NCI-H446 treated with DMSO at 0.1 percent for 48 hours (cell line): ENCODE measurements around the gene MXD4.
A peak's percentile ranks its signal among the peaks of the same experiment; 100 is the strongest.
"Not testable (repeated sequence)": the region's sequence is repeated elsewhere in the genome, so short reads cannot be mapped to it uniquely, and the experiment has no call there.

Source experiments
- DNase-seq: peaks from one replicate; lab custom pipeline; 2025; lab: John Stamatoyannopoulos, UW

Gene MXD4

DNA sequence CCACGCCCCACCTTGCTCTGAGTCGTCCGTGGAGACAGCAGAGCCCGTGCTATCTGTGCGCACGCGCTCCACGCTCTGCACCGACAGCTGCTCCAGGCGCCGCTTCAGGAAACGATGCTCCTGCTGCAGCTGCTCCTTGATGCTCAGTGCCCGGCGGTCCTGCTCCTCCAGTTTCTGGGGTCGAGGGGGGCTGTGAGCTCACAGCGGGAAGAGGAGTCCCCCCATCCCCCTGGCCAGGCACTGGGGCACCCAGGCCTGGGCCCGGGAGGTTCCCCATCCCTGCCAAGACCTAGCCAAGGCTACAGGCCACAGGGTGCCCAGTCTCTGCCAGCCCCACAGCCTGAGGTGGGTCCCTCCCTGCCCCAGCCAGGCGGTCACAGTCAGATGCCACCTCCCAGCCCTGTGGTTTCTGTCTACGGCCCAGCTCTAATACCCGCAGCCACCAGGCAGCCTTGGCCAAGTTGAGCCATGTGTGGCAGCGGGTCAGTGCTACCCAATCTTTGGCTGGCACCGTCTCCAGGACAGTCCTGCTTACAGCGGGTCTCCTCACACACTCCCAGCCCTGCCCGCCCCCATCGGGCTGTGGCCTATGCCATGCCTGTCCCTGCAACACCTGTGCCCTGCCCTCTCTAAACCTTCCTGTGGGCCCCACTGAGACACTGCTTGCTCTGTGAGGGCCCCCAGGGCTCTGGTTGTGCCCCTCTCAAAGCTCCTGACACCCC, 10.7 kb downstream of the MXD4 start:
- DNase-seq, result no peak

DNA sequence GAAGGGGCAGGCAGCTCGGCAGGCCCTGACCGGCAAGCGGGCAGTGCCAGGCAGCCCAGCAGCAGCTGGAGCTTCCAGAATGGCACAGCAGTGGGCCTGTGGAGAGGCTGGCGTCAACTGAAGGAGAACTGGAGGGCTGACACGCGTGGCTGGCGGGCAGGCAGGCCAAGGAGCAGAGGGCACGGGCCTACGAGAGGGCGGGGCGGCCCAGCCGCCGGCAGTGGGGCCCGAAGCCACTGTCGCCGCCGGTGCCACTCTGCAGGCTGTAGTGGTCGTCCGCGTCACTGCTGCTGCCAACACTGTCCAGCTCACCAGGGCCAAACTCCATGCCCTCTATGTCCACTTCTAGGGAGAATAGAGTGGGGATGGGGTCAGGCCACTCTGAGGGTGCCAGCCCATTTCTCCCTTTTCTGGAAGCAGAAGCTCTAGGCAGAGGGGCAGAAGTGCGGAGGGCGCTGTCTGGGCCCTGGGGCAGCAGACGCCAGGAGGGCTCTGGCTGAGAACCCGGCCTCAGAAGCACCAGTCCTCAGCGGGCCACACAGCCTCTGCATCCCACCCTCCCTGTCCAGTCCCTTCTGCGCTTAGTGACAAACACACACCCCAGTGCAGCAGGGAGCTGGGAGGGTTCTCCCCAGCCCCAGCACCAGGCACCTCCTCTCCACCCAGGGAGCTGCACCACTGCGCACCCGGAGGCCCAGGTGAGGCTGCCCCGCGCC, 11.4 kb downstream of the MXD4 start:
- DNase-seq, result no peak

DNA sequence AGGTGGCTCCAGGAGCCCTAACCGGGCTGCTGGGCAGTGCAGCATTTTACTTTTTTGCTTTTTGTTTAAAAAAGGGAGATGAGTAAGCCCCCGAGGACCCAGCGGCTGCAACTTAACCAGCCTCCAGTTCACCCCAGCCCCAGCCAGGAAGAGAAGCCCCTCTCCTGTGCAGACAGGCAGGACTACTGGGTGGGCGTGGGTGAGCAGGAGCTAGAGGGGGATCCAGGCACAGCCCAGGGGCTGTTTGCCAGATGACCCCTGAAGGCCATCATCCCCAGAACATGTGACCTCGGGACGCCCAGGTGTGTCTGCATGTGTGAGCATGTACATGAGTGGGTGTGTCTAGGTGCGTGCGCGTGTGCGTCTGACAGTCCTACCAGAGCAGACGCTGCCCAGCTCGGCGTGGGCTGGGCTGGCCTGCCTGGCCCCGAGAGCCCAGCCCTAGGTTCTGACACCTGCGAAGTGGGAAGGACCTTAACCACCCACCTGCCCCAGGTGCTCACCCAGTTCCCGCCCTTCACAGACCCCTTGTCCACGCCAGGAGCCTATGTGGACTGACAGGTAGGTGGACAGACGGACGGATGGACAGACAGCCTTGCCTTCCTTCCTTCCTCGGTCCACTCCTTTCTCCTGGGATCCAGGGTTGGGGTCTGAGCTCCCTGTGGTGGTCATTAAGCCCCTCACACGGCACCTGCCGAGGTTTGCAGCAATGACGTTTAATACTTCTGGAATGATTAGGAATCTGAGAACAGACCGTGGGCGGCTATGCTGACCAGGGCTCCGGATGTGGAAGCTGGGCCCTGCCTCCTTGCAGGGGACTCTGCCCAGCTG, 12.2 kb downstream of the MXD4 start:
- no peak for DNase-seq

DNA sequence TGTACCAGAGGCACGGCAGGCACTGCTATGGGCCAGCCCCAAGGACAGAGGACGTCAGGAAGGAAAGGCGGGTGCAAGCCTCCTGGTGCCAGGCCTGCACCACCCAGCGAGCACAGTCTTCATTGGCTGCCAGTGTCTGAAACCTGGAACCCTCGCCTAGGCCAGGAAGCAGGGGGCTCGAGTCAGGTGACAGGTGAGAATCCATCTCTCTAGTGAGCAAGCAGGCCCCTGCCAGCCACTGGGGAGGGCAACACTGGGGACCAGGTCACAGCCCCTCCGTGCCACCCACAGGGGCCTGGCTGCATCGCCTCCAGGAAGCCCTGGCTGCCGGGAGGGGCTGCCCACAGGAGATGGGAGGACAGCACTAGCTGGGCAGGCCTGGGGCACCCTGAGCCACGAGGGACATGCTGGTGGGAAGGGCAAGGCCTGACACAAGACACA, 13.1 kb downstream of the MXD4 start:
- no peak for DNase-seq

DNA sequence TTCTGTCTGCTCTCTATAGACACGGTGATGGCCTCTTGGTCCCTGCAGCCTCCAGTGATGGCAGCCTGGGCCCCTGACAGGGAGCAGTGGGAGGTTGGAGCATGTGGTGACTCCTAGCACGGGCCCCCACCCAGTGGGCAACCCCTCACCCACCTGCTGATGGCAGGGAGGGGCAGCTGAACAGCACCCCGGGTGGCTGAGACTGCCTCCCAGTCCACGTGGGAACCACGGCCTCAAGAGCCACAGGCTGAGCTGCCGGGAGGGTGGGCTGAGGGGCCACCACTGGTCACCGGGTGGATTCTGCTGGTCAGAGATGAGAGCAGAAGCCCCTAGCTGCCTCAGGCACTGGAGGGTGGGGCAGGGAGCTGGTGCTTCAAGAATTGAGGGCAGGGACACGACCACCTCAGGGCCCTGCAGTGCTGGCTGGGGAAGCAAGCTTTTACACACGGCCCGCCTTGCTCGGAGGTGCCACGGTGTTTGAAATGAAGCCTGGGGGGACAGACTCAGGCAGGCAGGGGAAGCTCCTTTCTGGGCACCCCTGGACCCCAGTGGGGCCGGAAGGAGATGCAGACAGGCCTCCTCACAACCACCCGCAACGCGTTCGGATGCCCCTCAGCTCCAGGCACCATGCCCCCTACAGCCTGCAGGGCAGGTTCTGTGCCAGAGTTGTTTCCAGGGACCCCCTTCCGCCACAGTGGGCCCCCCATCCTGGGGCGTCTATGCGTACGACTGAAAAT, 13.7 kb downstream of the MXD4 start:
- no peak for DNase-seq

DNA sequence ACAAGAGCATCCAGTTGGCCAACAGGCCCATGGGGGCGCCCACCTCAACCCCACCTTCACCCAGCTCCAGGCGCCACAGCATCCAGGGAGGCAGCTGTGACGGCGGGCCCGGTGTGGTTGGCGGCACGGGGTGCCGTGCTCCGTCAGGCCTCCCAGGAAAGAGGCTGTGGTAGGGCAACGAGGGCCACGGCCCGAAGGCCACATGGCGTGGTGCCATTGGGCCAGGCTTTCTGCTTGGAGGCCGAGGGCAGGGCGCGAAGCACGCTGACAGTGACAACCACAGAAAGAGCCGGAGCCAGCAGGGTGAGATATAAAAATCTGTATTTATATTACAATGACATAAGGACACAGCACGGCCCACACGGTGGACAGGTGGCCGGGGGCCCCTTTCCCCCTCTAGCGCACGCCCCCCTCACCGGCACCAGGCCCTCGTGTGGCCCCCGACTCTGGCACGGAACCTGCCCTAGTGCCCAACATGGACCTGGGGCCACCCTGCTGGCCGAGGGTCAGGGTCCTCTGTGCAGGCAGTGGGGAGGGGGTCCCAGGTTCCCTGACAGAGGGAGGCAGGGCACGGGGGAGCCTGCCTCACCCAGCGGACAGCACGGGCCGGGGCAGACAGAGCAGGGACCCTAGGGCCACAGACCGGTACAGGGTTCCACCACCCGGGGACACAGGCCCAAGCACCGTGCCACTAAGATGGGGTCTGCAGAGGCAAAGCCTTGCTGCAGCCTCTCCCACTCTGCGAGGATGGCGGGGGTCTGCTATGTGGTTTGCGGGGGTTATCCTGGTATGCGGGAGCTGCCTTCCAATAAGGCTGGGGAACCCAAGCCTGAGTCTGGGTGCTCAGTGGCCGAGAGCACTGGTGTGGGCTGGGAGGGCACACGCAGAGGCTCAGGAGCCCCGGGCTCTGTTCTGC, 14.5 kb downstream of the MXD4 start:
- no peak for DNase-seq

DNA sequence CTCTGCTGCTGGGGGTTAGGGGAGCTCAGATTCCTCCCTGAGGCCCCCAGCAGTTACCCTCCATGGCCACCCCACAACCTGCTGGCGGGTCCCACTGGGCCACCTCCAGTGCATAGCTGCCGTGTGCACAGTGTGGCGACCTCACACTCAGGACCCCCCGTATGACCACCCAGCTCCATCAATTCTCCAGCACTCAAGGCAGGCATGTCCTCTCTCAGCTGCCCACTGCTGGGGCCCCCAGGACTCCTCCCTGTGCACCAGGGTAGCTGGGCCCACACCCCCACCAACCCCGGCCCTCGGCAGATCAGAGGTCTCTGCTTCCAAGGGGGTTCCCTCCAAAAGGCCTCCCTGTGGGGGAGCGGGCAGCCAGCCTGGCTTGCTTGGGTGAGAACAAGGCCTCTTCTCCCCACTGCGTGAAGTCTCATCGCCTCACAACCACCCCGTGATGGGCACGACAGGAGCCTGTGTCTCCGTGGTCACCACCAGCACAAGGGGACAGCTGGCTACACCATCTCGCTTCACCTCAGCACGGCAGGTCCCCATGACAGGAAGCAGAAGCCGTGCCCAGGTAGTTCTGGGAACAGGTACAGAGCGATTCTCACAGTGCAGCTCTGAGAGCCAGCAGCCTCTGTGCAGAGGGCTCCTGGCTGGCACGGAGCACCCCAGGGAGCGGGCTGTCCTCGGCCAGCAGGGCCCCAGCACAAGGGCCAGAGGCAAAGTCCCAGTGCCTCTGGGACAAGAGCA, 15.4 kb downstream of the MXD4 start:
- DNase-seq, result no peak

DNA sequence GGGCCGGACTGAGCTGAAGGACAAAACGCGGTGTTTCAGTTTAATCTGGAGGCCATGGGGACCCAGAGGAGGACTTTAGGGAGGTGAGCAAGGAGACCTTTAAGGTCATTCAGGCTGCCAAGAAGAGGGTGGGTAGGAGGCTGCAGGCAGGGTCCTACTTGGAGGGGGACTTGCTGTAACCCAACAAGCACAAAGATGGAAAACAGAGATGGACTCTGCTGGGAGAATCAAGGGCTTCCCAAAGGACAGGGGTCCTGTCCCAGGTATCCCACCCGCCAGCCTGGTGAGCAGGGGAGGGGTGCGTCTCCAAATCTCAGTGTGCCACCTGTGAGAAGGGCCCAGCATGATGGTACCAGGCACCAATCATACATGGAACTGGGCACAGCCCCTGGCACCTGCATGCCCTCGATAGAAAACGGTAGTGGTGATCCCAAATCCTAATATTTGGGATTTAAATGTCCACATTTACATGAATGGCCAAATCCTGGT, 16.1 kb downstream of the MXD4 start:
- no peak for DNase-seq

DNA sequence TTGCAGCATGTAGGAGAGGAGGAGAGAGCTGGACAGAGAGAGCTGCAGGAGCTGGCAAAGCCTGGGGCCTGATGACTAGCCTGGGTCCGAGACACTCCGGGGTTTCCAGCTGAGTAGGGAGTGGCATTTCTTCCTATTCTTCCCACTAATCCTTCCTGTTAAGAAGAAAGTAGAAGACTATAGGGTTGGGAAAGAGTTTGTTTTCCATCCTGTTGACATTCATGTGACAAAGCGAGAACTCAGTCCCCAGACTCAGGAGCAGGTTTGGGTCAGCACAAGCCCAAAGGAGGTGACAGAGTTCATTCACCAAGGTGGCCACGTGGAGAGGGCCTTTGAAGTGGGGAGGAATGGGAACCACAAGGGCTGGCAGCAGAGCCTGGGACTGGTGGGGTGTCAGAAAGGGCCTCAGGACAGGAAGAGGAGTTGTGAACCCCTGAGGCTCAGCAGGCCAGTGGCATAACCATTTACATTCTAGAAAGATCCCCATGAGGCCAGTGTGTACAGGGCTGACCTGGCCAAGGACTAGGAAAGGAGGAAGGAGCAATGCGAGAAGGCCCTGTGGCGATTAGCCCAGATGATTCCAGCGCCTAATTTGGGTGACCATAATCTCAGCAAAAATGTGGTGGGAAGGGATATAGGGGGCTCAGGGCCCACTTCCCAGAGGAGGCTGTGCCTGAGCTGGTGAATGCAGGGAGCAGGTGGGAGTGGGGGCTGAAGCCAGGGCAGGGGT, 16.7 kb downstream of the MXD4 start:
- DNase-seq, result no peak

DNA sequence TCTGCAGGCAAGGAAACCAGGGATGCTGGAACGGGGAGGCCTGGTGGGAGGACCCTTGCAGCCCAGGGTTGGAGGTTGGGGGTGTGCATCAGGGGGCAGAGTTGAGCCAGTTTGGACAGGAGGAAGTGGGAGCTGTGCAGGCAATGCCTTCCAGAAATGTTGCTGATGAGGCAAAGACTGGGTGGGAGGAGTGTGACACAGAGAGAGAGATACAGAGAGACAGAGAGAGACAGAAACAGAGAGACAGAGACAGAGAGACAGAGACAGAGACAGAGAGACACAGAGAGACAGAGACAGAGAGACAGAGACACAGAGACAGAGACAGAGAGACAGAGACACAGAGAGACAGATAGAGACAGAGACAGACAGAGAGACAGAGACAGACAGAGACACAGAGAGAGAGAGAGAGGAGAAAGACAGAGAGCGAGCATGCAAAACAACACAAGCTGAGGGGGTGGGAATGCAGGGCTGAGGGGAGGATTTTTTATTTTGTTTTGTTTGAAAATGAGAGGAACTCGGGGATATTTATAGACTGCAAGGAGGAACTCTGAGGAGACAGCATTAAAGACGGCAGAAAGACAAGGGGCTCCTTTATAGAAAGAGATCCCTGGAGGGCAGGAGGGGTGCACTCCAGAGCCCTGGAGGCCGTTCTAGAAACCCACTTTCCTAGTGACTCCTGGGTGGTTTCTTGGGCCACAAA, 18.1 kb downstream of the MXD4 start:
- no peak for DNase-seq

DNA sequence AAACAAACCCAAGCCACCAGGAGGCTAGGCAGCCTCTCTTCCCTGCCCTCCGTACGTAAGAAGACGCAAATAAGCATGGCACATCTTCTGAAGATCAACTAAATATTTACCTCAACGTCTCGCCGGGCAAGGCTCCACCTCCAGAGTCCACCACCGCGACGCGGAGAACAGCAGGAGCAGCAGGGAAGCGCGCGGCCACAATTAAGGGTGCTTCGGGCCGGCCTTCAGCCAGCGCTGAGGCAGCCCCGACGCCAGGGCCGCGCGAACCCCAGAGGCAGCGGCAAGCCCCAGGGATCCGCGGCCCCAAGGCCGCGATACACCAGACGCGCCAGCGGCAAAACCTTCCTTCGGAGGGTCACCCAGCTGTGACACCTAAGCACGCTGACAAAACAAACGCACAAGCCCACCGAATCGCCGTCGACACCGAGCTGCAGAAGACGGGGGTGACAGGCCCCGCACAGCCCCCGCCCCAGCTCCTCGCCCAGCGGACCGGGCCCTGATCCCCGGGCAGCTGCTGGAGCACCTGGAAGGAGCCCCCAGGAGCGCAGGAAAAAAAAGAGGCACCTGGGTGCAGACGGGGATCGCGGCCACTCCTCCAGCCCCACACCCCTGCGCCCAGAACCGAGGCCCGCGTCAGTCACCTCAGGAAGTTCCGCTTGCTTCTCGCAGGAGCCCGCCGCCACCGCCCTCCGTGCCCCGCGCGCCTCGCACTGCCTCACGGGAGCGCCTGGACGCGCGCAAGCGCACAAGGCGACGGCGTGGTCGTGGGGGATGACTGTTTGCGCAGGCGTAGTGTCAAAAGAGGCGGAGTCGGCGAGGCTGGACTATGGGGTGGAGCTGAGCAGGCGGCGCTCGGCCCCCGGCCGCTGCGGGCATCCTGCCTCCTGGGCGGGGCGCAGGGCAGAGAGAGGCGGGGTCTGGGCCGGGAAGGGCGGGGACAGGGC, 20.2 kb downstream of the MXD4 start, which contains the start of the genes HAUS3 and POLN:
Gene HAUS3, minus strand, starts transcription at position 712 of the 944 bp plus-strand sequence. CDS start 1,175 bp downstream, outside the sequence.
Gene POLN, minus strand, starts transcription at position 712 of the 944 bp plus-strand sequence. CDS start 12,890 bp downstream, outside the sequence.
- DNase-seq, result peak; percentile 76

DNA sequence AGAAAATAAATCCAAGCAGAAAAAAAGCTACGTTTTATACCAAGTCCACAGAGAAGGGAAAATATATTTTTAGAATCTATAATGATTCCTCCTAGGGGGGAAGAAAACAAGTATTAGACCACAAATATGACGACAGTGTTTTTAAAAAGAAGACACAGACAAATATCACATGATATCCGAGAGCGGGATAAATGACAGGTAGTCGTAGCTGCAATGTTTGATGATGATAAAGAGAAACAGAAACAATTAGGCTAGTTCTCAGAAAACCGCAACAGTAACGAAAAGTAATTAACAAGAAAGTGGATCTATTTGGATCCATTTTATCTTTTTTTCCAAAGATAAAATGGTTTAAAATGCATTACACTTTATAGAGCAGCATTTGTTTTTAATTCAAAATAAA, 20.9 kb downstream of the MXD4 start:
- DNase-seq, result no peak

DNA sequence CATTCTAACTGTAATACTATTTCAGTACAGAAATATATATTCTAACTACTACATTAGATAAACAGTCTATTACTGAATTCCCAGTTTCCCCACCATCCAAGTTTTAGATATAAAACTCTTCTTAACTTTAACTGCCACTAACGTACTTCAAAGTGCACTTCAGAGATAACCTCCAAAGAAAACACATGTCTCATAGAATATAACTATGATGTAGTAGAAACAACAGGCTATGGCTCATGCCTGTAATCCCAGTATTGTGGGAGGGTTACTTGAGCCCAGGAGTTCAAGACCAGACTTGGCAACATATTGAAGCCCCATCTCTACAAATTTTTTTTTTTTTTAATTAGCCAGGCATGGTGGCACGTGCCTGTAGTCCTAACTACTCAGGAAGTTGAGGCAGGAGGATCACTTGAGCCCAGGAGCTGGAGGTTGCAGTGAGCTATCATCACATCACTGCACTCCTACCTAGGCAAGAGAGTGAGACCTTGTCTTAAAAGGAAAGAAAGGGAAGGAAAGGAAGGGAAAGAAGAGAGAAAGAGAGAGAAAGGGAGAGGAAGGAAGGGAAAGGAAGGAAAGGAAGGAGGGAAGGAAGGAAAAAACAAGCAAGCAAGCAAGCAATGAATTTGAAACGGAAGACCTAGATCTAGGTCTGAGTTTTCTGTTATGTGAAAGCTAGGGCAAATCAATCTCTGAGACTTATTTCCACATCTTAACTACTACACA, 24.8 kb downstream of the MXD4 start:
- DNase-seq, result no peak

DNA sequence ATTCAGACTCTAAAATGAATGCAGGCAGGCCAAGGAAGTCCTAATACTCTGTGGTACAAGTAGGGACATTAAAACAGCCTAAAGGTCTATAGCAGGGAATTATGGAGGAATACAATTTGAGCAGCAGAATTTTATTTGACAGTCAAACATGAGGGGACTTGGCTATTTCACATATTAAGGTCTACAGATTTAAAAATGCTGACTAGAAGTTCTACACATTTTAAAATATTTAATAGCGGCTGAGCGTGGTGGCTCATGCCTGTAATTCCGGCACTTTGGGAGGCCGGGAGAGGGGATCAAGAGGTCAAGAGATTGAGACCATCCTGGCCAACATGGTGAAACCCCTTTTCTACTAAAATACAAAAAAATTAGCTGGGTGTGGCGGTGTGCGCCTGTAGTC, 30.8 kb downstream of the MXD4 start:
- DNase-seq, result no peak

DNA sequence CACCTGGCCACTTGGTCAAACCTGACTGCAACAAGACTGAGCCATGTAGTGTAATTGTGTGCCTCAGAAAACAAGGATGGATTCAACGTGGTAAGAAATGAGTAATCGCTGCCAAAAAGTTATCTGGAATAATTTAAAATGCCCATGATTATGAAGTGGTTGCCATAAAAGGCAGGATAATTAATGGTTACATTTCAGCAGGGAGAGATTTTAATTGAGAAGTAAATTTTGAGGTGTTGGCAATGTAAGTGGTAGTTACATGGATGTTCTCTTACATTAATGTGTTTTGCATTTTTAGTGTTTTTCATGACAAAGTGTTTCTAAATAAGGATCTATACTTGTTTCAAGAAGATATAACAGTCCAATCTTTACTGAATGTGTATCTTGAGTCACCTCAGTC, 35.6 kb downstream of the MXD4 start:
- no peak for DNase-seq

DNA sequence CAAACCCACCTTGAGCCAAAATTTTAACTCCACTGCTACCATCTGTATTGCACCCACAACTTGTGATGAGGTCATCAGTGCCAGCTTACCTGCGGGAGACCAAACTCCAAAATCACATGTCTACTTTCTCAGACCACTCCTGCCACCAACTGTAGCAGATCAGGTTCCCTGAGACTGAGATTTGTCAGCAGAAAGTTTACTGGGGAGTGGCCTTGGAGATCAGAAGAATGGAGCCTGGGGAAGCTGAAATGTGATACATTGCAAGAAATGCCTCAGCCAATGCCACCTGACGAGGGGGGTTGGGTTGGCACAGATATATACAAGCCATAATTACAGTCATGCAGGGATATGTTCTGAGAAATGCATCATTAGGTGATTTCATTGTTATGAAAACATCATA, 39.1 kb downstream of the MXD4 start:
- DNase-seq, result no peak

DNA sequence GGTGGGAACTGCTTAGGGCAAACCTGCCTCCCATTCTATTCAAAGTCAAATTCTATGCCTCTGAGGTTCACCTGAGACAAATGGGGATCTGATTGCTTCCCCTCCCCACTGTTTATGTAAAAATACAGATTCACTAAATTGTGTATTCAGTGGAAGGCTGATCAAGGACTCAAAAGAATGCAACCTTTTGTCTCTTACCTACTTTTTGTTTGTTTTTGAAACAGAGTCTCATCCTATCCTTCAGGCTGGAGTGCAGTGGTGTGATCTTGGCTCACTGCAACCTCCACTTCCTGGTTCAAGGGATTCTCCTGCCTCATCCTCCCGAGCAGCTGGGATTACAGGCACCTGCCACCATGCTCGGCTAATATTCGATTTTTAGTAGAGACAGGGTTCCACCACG, 40.5 kb downstream of the MXD4 start:
- not testable (repeated sequence) for DNase-seq
